C4-2B (cell line): ENCODE results near the gene CAMK2A.

ENCODE experiments used
- H3K27ac ChIP-seq: fragments of 450-650 bp; 2 replicates; pipeline ENCODE4 v1.5.1; 2017
- ZFX ChIP-seq: fragments of 450-650 bp; IDR thresholded peaks from 2 replicates; pipeline ENCODE4 v1.6.1; 2017
- TF ChIP-seq, protein P1 (sequence below): fragments of 450-650 bp; conservative IDR thresholded peaks from 2 replicates; pipeline ENCODE4 v1.5.1; 2017; ENCODE audit warnings: mild to moderate bottlenecking

CAMK2A gene

DNA sequence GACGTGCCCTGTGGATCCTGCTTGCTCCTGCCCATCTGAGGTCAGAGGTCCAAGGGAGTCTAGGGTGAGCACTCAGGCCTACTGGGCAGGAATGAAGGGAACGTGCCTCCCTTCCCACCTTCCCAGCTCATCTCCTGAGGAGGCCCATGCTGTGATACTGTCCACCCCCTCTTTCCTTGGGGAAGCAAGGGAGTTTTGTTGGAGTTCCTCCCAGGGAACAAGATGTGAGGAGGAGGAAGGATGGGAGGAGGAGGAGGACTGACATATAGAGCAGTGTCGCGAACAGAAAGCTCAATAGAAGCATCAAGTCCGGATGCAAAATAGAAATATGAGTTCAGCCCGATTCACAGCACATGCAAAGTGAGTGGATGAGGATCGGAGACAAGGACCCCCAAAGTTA lies 58.7 kb downstream of the CAMK2A start:
- no peak overlapping the region for H3K27ac ChIP-seq
- no peak for TF ChIP-seq ZFX
- TF ChIP-seq, protein P1, sequence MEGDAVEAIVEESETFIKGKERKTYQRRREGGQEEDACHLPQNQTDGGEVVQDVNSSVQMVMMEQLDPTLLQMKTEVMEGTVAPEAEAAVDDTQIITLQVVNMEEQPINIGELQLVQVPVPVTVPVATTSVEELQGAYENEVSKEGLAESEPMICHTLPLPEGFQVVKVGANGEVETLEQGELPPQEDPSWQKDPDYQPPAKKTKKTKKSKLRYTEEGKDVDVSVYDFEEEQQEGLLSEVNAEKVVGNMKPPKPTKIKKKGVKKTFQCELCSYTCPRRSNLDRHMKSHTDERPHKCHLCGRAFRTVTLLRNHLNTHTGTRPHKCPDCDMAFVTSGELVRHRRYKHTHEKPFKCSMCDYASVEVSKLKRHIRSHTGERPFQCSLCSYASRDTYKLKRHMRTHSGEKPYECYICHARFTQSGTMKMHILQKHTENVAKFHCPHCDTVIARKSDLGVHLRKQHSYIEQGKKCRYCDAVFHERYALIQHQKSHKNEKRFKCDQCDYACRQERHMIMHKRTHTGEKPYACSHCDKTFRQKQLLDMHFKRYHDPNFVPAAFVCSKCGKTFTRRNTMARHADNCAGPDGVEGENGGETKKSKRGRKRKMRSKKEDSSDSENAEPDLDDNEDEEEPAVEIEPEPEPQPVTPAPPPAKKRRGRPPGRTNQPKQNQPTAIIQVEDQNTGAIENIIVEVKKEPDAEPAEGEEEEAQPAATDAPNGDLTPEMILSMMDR = no peak

DNA sequence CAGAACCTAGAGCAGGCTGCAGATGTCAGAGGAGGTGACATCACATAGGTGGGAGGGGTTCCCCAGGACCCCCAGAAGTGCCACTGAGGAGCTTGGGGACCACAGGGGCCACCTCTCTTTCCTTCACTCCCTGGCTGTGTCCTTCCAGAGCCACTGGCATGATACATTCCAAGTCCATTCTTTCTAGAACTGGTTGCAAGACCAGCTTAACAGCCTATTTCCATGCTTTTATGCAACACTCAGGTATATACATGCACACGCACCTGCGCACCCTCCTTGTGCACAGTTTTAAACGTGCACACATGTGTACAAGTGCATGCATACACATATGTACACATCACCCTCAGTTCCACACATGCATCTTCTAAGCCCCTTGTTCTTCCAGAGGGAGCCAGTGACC lies 60.0 kb downstream of the CAMK2A start:
- TF ChIP-seq, protein P1 = no peak
- no peak for TF ChIP-seq ZFX
- no peak overlapping the region for H3K27ac ChIP-seq

DNA sequence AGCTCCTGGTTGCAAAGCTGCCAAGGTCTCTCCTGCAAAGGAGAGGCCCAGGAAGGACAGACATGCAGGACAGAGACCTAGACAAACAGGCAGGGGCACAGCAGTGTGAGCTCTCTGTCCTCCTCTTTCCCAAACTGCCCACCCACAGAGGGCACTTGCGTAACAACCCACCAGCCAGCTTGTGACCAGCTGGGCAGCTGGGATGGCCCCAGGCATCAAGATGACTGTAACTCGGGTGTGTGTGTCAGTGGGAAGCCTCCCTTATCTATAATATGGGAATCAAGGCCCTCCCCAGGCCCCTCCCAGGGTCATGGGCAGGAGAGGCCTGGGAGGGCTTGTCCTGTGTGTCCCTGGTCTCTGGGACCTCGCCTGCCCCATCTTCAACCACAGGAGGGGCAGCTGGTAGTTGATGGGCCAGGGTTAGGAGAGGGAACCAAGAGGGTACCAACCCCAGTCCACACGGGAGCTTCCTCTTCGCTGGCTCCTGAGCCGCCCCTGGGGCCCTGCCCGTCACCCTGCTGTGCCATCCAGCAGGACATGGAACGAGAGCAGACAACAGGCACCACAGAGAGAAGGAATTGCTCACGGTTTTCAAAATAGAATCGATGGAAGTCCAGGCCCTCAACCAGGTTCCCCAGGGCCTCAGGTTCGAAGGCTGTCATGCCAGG lies 61.8 kb downstream of the CAMK2A start:
- H3K27ac ChIP-seq = no peak overlapping the region
- TF ChIP-seq ZFX = no peak
- TF ChIP-seq, protein P1 = no peak

DNA sequence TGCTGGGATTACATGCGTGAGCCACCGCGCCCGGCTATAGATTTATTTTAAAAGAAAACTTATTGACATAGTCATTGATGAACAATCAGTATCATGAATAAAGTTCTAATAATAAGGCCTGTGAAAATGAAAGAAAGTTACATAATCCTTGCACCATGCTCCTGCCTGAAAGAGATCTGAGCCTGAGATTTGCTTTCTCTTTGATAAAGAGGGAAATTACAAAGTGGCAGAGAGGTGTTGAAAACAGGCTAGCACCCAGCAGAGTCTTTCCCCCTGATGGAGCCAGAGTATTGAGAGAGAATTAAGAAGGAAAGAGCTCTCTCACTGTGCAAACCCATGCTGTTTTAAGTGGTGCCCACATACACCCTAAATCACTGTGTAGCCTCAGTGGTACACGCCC lies 62.5 kb downstream of the CAMK2A start:
- no peak for TF ChIP-seq ZFX
- TF ChIP-seq, protein P1 = no peak
- no peak overlapping the region for H3K27ac ChIP-seq

DNA sequence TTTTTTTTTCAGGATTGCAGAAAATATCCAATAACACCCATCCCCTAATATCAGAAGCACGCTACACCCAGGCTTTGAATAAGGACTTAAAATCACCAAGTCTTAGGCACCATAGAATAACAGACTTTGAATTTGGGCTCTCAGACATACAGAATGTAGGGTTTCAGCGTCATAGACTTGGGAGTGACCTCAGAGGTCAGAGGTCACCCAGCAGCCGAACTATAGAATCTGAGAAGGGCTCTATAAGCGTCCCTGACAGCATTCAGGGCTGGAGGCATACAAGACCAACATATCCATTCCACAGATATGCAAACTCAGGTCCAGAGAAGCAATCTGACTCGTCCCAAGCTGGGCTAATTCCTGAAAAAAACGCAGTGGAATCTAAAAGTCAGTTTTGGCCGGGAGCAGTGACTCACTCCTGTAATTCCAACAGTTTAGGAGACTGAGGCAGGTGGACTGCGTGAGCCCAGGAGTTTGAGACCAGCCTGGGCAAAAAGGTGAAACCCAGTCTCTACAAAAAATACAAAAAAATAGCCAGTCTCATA lies 65.0 kb downstream of the CAMK2A start:
- TF ChIP-seq ZFX = no peak
- TF ChIP-seq, protein P1 = no peak
- no peak overlapping the region for H3K27ac ChIP-seq

DNA sequence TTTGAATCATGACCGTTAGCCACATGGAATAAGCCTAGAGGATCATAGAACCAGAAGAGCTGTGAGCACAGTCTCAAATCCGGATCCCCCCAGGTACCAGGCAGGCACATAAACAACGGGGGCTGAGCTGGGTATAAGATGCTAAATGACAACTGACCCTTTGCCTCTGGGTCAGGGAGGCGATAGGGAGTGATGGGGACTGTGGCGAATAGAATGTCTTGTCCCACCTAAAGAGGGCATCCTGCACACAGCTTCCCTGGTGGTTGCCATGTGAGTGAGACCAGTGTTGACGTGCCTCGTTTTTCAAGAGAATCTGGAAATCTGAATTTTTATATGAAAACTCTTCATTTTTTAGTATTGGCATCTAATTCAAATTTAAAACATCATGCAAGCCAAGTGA lies 66.1 kb downstream of the CAMK2A start:
- no peak for TF ChIP-seq ZFX
- TF ChIP-seq, protein P1 = no peak
- no peak overlapping the region for H3K27ac ChIP-seq

DNA sequence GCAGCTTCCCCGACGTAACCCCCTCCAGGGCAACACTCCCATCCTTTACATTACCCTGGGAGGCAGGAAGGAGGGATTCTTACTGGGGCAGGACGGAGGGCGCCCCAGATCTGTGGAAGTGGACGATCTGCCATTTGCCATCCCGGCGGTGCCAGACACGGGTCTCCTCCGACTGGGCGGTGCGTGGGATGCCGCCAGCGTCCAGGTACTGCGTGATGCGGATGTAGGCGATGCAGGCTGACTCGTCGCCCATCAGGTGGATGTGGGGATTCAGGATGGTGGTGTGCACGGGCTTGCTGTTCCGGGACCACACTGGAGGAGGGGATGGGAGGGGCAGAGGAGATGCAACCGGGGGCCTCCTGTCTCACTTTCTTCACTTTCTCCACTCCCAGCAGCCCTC lies 66.7 kb downstream of the CAMK2A start:
- TF ChIP-seq, protein P1 = no peak
- no peak for TF ChIP-seq ZFX

More for the DNA sequence above, 66.7 kb downstream of the CAMK2A start:
- H3K27ac ChIP-seq = no peak overlapping the region
